ENCODE data around the gene ACRV1.

- TF ChIP-seq CTCF (IDR thresholded peaks at IDR 0.05) (no peak), POLR2A (IDR thresholded peaks at IDR 0.05) (no peak)
Measured at GRCh38 chr11:125701018-125701610, 20.5 kb upstream of the ACRV1 start.
